HepG2 (cell line): ENCODE measurements around the gene OXLD1. TPM values are rescaled to one million over a fixed set of nuclear protein-coding genes. Genes with fewer than 3 reads are reported as not detected.

ENCODE experiments used
- CBX1 ChIP-seq: IDR thresholded peaks from one replicate; pipeline ENCODE4 v1.6.1; 2016; ENCODE audit warnings: antibody characterized with exemption, low read depth
- CEBPZ ChIP-seq: IDR thresholded peaks from 2 replicates; pipeline ENCODE4 v1.6.1; 2012; ENCODE audit warnings: low read length, improper control_type of control experiment
- GFI1 ChIP-seq: sonication (generic); formaldehyde crosslinking; IDR thresholded peaks from 2 replicates; pipeline ENCODE4 v1.5.0; 2020; ENCODE audit warnings: missing genetic modification reagents, mild to moderate bottlenecking, borderline replicate concordance
- GTF3A ChIP-seq: sonication (generic); formaldehyde crosslinking; conservative IDR thresholded peaks from 2 replicates; pipeline ENCODE4 v1.4.0; 2020; ENCODE audit warnings: mild to moderate bottlenecking, missing genetic modification reagents
- HOXA3 ChIP-seq: sonication (generic); formaldehyde crosslinking; IDR thresholded peaks from 2 replicates; pipeline ENCODE4 v1.5.0; 2020; ENCODE audit warnings: missing genetic modification reagents
- PRDM10 ChIP-seq: sonication (generic); formaldehyde crosslinking; IDR thresholded peaks from 2 replicates; pipeline ENCODE4 v1.4.0; 2020; ENCODE audit warnings: low read depth, missing genetic modification reagents
- RFXANK ChIP-seq: IDR thresholded peaks from 2 replicates; pipeline ENCODE4 v1.6.1; 2016
- ZNF207 ChIP-seq: fragments of 450-650 bp; IDR thresholded peaks from 2 replicates; pipeline ENCODE4 v1.6.1; 2016; ENCODE audit warnings: antibody characterized with exemption, borderline replicate concordance
- ZNF318 ChIP-seq: sonication (generic); formaldehyde crosslinking; IDR thresholded peaks from 2 replicates; pipeline ENCODE4 v1.4.0; 2020; ENCODE audit warnings: mild to moderate bottlenecking, missing genetic modification reagents
- ZNF672 ChIP-seq: sonication (generic); formaldehyde crosslinking; IDR thresholded peaks from 2 replicates; pipeline ENCODE4 v1.8.1; 2022; ENCODE audit warnings: missing genetic modification reagents
- ZNF720 ChIP-seq: sonication (generic); formaldehyde crosslinking; IDR thresholded peaks from 2 replicates; pipeline ENCODE4 v1.4.0; 2020; ENCODE audit warnings: missing genetic modification reagents
- ZSCAN30 ChIP-seq: sonication (generic); formaldehyde crosslinking; IDR thresholded peaks from 2 replicates; pipeline ENCODE4 v1.5.0; 2020; ENCODE audit warnings: mild to moderate bottlenecking, missing genetic modification reagents
- polyA plus RNA-seq, 8 experiments: library from polyadenylated mRNA; depleted of rRNA in 3 of 8; stranded (reverse) in 7 of 8; unstranded in 1 of 8; fragments of >200 nt; fragmentation: Illumina TruSeq in 4 of 8; extraction: Trizol in 4 of 8; gene quantifications; 2 replicates each; pipeline versions ENCODE4 v1.2.1 to v1.2.3, GENCODE V29; 2011 to 2016; ENCODE audit warnings: low read depth in 4 of 8, missing spikeins in 1 of 8, mixed read lengths in 1 of 8; ENCODE audit not compliant: insufficient read depth in 1 of 8
- total RNA-seq, 5 experiments: library from RNA; depleted of rRNA; stranded (reverse); fragments of >200 nt; fragmentation: Illumina TruSeq; extraction: Trizol; gene quantifications; 2 replicates each; pipeline ENCODE4 v1.2.3, GENCODE V29; 2016; ENCODE audit warnings: low read depth in 1 of 5

The OXLD1 gene
- total and polyA plus RNA-seq, 2 of the 13 experiments (the other 11 are each of a cell fraction or from before 2014, with no cell fraction given), result 27.1 to 37.5 TPM

GRCh38 chr17:81702934-81703746 lies 36.7 kb upstream of the OXLD1 start, which contains the start of gene MRPL12 (continued):
- TF ChIP-seq ZNF207 (no peak), PRDM10 (CRISPR knock-in tag) (peak; percentile 76; the same call in 1 of the 2 replicates), ZSCAN30 (CRISPR knock-in tag) (0 out of 2 replicates have a peak, but pooled peaks have one; percentile 57), GFI1 (CRISPR knock-in tag) (peak; percentile 56), RFXANK (CRISPR knock-in tag) (no peak; the same call in 1 of the 2 replicates), ZNF720 (CRISPR knock-in tag) (no peak), CEBPZ (no peak), CBX1 (no peak), HOXA3 (CRISPR knock-in tag) (peak; percentile 98), ZNF318 (CRISPR knock-in tag) (no peak), GTF3A (CRISPR knock-in tag) (peak; percentile 79; the same call in 1 of the 2 replicates), ZNF672 (peak; percentile 92; the same call in 1 of the 2 replicates)
